ENCODE results near the gene FCHSD1.

FCHSD1 gene

DNA sequence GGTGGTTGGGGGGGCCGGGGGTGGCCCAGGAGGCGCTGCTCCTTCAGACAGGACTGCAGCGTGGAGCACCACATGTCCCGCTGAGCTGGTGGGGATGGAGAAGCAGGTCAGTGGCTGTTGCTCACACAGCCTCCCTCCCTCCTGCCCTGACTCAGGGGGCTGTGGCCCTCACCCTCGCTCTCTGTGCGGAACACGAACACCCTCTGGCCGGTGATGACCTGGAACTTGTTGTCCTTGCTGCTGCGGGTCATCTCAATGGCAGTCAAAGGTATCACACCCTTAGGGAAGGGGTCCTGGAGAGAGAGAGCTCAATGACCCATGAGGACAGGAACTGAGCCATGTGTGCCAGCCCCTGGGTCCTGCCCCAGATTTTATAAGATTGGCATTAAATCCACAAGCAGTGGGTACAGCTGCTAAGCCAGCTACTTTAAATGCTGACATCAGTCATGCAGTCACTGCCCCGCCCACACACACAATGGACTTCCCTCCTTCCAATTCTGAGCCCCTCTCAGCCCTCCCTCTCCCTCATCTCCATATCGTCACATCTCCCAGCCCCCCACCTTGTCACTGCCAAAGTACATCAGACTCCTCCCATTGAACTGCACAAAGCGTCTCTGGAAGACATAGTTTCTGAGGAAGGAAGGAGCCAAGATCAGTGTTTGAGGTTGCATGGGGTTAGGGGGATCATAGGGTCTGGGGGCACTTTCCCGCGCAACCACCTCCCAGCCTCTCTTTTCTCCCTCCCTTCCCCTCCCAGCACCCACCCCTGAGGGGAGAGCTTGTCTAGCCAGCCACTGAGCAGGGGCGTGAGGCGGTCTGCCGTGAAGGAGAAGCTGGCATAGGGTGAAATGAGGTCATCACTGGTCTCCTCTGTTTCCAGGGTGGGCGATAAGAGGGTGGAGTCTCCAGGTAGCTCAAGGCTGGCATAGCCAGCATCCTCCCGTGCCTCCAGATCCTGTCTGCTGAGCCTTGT is 21.9 kb upstream of the FCHSD1 start:
- peak; percentile 59 for DNase-seq (ENCODE audit: low read depth, low spot score)

DNA sequence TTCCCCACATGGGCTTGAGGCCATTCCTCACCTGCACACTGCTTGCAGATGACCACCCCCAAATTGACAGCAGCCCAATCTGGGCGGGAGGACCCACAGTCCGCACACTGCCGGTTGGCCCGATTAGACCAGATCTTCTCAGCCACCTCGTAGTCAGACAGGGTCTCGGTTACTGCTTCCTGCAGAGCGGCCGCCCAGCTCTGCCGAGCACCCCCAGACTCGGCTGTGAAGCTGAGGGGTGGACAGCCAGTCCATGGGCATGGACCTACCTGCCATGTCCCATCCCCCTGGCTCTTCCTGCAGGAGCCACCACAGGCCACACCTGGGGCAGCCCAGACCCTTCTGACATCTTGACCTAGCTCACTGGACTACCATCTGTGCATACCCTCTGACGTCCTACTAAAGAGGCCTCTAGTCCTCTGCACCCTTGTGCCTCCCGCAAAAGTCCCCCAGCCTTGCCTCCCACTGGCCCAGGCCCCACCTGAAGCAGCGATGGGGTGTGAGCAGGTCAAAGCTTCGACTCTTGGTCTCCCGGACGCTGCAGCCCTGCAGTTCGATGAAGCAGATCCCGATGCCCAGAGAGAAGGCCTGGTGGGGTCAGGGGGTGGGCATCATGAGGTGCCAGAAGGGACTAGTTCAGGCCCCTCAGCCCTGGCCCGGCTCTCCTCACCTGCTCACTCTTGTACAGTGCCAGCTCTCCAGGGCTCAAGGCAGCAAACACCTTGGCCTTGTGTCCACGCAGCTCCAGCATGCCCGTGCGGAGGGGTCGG is 21.0 kb upstream of the FCHSD1 start:
- DNase-seq (ENCODE audit: low read depth, low spot score), result no peak

DNA sequence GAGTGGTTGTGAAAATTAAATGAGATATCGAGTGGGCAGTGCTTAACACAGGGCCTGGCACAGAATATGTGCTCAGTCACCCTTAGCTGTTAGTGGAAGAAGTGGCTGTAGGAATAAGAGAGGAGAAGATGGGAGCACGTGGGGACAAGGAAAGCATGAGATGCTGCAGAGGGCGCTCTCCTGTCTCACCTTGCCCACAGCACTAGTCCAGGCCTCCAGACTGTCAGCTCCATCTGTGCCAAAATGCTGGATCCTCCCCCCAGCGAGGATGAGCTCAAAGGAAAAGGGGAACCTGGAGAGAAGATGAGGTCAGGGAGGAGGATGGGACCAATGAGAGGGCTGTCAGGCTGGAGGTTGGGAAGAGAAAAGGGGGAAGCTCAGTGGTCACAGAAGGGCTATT is 18.3 kb upstream of the FCHSD1 start:
- DNase-seq (ENCODE audit: low read depth, low spot score), result no peak

DNA sequence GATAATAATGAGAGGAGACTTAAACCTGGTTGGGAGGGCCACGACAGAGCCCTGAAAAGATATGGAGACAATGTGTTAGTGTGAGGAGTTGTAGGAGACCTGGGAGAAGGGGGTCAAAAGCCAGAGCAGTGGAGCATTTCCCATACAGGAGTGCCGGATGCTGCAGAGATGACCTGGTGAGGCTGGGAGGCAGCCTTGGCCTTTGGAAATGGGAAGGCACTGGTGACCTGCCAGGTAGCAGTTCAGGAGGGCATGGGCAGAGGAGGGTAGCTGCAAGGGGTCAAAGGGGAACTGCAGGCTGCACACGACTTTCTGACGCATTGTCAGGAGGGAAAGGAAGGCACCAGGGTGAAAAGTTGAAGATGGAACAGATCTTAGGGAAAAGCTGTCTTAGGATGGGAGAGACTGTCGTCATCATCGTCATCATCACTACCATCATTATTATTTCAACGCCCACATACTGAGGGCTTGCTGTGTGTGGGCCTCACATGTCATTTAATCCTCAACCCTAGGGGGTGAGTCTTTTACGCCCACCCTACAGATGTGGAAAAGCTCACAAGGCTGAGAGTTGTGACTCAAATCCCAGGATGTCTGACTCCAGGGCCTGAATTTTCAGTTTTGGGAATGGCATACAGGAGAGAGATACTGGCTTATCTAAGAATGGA is 17.5 kb upstream of the FCHSD1 start:
- DNase-seq (ENCODE audit: low read depth, low spot score), result no peak

DNA sequence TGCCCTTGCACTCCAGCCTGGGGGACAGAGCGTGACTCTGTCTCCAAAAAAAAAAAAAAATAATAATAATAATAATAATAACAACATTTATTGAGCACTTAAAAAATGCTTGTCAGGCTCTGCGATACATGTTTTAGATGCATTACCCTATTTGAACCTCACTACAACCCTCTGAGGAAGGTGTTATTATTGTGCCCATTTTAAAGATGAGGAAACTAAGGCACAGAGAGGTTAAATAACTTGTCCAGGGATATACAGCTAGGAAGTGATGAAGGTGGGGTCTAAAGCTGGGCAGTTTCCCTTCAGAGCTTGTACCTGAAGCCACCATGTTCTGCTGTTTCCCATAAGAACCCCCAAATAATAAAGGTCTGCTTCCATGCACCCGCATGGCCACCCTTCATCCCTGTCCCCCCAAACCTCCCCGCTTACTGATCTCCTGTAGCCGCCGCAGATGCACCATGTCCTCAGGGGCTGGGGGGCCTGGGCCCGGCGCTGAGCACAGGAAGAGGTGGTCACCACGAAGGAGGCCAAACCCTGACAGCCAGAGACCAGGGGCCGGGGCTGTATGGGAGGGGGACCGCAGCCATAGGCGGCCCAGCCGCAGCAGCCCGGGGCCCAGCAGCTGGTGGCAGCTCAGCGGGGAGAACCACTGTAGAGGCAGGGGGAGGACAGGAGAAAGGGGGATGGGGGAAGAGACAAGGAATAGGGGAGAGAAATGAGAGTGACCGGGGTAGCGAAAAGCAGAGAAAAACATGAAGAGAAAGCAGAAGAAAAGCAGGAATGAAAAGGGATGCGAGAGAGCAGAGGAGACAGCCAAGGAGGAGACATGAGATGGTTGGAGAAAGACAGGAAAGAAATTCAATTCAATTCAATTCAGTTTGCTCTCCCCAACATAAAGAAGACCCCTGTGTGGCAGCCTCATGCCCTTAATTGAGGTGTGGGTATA is 15.1 kb upstream of the FCHSD1 start:
- DNase-seq (ENCODE audit: low read depth, low spot score), result no peak

DNA sequence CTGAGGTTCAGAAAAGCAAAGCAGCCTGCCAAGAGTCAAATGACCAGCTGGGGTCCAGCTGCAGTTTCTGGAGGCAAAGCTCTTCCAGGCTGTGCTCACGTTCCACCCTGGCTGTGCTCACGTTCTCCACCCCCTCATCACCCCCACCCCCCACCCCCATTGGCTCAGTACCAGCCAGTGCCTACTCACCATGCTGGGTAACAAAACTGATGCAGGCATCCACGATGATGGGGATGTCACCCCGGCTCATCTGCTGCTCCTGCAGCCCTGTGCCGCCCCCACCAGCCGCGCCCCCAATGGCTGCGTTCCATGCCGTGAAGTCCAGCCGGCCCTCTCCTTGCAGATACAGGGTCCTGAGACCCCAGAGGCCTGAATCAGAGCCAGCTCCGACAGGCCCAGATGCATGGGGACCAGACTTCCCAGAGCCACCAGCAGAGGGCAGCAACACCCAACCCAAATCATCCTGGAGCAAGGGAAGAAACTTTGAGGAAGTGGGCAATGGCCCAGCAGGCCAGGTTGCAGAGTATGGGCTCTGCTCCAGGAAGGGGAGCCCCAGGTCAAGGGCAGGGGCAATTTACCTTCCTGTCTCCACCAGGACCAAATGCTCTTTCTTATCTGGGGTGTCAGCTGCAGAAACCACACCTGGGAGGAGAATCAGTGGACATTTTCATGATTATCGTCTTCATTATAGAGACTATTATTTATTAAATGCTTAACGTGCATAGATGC is 13.7 kb upstream of the FCHSD1 start:
- DNase-seq (ENCODE audit: low read depth, low spot score), result peak; percentile 89

DNA sequence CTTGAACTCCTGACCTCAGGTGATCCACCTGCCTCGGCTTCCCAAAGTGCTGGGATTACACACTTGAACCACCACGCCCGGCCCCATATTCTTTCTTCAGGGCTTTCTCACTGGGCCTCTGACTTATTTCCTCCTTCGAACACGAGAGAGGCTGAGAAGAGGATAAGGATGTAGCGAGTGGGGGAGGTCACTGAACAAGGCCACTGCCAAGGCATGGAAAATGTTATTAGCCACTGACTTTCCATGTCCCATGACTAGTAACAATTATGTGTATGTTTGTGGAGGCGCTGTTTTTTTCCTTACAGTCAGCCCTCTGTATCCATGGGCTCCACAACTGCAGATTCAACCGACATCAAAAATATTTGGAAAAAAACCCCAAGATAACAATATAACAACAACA is 12.3 kb upstream of the FCHSD1 start:
- no peak for DNase-seq (ENCODE audit: low read depth, low spot score)

DNA sequence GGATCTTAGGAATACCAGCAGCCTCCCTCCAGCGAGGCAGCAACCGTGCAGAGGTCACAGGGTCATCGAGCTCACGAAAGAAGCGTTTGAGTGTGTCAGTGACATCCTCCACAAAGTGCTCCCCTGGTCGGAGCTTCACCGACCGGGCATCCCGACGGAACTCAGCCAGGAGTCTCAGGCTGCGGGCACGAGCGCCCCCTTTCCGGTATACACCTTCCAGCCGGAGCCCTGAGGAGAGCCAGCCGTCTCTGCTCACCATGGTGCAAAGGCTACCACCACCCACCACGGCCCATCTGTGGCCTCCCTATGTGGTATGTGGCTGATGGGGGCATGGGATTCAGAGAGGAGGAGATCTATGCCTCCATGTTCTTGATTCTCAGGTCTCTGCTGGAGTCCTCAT is 10.8 kb upstream of the FCHSD1 start:
- DNase-seq (ENCODE audit: low read depth, low spot score), result no peak

DNA sequence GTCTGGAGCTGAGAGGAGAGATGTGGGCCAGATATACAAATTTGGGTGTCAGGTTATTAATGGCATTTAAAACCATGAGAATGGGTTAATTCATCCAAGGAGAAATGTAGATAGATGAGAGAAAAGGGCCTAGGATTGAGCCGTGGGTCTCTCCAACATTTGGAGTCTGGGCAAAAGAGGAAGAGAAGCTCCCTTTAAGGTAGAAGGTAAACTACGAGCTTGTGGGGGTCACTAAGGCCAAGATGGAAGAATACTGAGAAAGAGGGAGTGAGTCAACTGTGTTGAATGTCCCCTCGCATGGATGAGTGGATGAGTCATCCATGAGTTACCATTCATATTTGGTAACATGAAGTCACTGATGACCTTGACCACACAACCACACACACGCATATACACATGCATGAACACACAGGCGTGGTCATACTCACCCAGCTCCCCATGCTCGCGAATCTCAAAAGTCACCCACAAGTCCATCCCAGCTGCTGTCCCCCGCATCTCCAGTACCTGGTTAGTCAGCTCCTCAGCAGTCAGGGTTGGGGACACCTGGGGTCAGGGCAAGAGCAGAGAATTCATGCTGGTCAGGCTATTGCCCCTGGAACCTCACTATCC is 6.8 kb upstream of the FCHSD1 start:
- DNase-seq (ENCODE audit: low read depth, low spot score), result no peak

DNA sequence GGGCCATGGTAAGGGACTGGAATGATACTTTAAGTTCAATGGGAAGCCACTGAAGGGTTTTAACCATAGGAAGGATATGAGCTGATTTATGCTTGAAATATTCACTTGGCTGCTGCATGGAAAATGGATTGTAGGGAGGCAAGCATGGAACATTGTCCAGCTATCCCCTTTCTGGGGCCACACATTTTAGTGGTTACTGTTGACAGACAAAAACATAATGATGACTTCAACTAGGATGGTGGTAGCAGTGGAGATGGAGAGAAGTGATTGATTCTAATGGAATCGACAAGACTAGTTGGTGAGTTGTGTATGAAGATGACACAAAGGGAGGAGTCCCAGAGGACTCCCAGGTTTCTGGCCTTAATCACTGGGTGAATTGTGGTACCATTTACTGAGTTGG is 6.2 kb upstream of the FCHSD1 start:
- DNase-seq (ENCODE audit: low read depth, low spot score), result no peak

DNA sequence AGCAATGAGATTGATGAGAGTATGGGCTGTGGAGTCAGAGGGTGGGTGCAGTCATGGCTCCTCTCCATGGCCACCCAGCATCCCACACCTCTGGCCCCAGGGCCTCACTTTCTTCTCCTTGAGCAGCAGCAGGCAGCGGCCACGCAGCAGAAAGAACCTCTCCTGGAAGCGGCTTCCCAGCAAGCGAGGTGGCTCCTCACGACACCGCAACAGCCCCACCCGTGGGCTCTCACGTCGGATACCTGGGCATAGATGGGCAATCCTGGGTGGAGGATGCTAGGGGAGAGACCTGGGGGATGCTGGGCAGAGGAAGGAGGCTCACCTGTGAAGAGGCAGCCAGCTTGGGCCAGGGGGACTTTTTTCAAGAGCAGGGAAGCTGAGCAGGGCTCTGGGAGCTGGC is 5.2 kb upstream of the FCHSD1 start:
- no peak for DNase-seq (ENCODE audit: low read depth, low spot score)

DNA sequence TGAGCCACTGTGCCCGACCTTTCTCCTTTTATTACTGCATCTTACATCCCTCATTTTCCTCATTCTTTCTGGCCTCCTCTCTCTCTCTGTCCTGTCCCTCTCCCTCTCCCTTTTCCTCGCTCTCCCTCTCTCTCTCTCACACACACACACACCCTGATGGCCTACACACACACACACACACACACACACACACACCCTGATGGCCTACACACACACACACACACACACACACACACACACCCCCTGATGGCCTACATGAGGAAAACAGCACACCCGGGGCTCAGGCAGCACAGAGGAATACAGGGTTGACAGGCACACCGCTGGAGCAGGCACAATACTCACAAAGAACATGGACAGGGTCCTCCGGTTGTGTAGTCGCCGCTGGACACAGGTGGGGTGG is 3.8 kb upstream of the FCHSD1 start:
- no peak for DNase-seq (ENCODE audit: low read depth, low spot score)

DNA sequence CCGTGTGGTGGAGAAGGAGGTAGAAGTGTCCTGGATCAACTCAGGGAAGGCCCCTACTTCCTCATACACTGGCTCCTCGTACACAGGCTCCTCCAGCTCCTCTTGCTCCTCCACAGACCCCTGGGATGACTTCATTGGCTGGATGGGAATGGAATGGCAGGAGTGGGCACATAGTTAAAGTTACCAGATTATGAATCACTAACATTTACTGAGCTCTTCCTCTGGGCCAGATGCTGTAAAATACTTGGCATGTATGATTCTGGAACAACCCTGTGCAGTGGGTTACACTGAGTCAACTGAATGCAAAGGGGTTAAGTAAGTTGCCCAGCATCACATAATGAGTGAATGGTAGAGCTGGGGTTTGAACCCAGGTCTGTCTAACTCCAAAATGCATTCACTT is 3.1 kb upstream of the FCHSD1 start:
- no peak for DNase-seq (ENCODE audit: low read depth, low spot score)

DNA sequence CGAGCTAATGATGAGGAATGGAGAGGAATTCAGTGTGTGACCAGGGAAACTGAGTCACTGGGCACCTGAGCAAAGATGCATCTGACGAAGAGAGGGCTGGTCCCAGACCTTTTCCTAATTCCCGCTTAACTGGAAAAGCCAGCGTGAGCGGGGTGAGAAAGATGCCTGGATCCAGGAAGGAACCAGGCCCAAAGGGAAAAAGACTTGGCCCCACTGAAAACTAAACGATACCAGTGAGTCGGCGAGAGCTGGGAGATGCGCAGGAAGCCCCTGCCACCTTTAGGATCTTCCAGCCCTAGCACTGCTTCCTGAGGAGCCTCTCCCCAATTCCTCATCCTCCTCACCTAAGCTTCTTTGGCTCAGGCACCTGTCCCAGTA is 499 bp upstream of the FCHSD1 start:
- peak; percentile 36 for DNase-seq (ENCODE audit: low read depth, low spot score)

DNA sequence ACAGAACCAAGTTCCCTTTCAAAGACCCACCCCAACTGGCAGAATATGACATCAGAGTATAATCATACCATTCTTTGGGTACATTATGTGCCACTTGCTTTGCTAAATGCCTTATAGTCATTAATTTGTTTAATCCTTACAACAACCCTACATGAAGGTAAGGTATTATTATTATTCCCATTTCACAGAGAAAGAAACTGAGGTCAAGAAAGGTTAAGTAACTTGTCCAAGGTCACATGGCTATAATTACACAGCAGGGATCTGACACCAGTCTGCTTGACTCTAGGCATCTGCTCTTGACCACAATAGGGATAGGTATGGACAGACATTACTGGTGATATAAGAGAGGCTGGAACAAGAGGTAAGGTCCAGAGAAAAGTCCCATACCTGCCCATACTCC is 1.2 kb downstream of the FCHSD1 start:
- DNase-seq (ENCODE audit: low read depth, low spot score), result no peak

DNA sequence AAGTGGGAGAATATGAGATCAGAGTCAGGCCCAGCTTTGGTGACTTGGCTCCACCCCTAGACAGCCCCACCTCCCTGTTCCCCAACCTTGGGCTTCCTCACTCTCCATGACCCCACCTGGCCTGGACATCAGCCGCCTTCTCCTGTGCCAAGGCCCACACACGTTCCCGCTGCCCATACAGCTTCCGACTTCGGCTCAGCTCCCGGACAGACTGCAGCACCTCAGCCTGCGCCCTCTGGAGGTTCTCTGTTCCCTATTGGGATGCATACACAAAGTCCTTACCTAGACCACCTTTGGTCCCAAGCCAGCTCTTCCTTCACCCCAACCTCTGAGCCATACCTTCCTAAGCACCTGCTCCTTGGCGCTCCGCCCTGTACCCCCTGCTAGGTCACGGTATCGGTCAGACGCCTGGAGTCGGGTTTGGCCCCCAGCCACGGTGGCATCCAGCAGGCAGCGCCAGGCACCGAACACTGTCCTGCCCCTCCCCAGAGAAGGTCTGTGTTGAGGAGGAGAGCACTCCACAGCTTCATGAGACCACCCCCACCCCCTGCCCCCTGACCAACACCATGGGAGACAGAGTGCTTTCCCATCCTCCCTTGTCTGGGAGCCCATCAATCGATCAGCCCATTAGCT is 2.0 kb downstream of the FCHSD1 start:
- DNase-seq (ENCODE audit: low read depth, low spot score), result no peak

DNA sequence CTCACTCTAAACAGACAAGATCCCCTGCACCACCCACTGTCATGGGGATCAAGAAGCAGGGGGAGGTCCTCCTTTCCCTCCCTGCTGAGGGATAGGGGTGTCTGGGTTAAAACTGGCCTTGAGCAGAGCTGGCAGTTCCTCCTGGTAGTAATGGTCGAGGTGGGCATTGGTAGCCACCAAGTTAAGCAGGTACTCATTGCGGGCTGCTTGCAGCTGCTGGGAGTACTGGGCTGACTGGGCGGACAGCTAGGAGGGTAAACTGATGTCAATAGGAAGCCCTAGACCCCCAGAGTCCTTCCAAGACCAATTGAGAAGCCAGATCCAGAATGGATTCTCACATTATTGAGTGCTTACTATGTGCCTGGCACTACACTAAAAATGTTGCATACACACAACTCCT is 3.4 kb downstream of the FCHSD1 start:
- no peak for DNase-seq (ENCODE audit: low read depth, low spot score)

DNA sequence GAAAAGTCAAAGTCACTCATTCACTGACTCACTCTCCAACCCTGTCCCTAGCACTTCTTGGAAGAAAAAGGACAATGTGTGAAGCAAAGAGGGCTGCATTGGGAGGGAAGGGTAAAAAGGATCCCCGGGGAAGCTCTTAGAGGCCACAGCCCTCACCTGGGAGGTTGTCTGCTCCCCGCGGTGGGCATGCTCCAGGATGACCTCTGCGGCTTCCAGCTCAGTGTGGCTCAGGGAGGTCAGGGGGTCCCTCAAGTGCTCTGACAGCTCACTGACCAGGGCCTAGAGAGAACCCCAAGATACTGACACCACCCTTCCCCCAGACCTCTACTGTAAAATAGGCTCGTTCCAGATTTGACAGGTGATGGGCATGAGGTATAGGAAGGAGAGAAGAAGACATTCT is 4.0 kb downstream of the FCHSD1 start:
- DNase-seq (ENCODE audit: low read depth, low spot score), result no peak

DNA sequence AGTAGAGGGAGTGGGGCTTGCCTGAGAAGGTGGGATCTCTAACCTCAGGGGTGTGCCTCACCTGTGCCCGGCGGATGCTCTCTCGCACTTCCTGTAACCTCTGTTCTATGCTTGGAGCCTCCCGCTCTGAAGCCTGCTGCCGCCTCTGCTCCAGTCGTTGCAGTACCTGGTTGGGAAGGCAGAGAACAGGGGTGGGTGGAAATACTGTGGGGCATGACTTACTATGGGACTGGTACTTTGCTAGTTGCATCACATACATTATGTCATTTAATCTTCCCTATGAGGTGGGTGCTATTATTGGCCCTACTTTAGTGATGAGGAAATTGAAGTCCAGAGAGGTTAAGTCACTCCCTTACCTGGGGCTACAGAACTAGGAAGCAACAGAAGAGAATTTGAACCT is 5.2 kb downstream of the FCHSD1 start:
- no peak for DNase-seq (ENCODE audit: low read depth, low spot score)
